Measurements from ENCODE around the gene GRIA1.
A peak's percentile ranks its signal among the peaks of the same experiment; 100 is the strongest.

The GRIA1 gene

DNA sequence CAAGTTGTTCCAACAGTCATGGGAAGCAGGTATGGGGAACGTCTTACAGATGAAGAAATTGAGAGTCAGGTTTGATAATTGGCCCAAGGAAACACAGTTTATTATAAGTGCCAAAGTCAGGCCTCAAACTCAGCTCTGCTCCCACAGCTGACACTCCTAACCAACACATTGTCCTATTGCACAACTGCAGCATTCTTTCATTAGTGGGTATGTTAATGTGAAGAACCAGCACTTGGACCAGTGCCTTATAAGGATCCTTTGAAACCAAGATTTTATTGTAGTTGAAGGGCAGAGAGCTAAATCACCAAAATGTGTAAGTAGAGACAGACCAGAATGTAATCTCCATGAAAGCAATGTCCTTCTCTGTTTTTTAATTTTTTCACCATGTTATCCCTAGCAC is 56.1 kb downstream of the GRIA1 start:
- no peak for DNase-seq (ENCODE audit: low spot score)

DNA sequence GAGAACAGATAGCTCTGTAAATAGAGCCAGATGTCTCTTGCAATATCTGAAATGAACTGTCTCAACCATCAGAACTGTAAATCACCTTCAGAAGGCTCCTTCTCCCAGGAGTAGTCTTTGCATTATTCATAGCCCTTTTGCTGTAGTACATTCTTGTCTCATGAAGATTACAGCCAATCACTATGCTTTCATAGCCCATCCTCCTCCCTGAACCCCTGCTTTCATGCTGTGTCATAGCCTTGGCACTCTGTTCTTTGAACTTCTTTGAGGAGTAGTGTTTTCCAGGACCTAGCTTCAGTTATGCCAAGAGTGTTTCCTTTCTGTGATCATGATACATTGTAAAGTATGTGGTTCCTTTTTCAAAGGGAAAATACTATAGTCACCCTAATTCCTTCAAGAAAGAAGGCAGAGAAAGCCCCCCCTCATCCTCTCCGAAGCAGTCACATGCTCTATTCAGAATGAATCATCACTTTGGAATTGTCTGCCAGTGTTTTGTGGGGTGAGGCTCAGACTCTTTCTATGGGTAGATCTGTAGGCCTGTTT is 61.1 kb downstream of the GRIA1 start:
- peak; percentile 30 for DNase-seq (ENCODE audit: low spot score)

DNA sequence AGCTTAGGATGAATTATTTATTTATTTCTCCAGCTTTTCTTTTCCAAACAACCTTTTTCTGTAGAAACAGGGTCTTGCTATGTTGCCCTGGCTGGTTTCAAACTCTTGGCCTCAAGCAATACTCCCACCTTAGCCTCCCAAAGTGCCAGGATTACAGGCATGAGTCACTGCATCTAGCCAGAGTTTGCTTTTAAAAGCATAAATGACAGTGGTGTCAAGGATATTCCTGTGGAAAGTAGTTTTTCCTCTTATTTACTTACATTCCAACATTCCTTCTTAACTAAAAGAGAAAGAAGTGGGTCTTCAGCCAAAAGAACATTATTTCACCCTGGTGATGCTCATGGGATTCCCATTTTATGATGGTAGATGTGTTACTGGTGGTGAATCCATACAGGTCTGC is 62.4 kb downstream of the GRIA1 start:
- DNase-seq (ENCODE audit: low spot score) = no peak

DNA sequence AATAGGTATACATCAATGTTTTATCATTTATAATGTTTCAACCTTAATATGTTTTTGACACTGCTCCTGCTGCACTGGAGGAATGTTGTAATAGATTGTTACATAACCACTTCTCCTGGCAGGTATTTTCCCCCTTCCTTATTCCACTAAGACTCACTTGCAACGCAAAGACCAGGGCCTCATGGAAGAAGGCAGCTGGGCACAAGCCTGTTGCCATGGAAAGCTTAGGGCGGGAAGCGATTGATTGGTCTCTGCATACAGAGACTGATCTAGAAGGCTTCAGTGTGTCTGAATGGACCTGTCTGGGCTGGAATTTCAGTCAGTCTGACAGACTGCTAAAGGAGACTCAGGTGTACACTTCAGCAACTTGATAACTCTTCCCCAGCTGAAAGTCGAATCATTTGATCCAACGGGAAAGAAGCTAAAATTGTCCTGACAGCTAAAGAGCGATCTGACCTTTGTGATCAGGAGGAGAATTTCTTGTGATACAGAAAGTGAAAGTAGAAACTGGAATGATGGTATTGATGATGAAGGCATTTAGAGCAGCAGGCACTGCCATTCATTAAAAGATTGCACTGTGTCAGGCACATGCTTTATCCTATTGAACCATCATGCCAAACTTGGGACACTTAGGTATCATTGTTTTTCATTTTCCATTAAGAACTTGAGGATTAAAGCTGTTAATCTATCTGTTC is 65.1 kb downstream of the GRIA1 start:
- no peak for DNase-seq (ENCODE audit: low spot score)

DNA sequence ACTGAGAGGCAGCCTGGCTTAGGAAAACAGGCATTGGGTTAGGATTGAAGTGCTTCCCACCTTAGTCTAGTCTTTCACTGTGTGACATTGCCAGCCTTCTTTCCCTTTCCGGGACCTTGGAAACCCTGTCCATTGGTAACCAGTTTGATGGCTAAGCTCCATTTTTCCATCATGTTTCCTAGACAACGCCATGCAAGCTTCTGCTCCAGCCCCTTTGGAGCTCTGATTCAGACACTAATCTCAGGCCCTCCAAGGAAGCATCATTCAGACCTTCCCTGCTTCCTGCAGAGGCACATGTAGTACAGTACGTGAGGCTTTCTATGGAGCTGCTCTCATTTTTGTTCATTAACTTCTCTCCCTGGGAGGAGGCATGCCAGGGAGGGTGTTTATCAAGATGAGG is 68.5 kb downstream of the GRIA1 start:
- peak; percentile 26 for DNase-seq (ENCODE audit: low spot score)

DNA sequence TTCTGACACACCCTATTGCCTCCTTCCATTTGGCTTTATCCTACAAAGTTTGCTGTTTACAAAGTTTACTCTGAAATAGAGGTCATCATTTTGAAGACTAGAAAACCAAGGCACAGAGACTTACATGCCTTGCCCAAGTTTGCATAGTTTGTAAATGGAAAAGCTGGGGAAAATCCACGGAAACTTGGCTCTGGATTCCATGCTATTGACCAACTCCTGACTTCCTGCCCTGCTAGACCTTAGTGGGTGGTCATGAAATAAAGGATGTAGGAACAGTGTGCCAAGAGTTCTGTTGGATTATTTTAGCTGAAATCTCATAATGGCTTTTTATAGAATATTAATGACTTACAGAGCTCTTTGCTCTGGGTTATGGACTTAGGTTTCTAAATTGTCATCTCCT is 69.5 kb downstream of the GRIA1 start:
- DNase-seq (ENCODE audit: low spot score) = no peak

DNA sequence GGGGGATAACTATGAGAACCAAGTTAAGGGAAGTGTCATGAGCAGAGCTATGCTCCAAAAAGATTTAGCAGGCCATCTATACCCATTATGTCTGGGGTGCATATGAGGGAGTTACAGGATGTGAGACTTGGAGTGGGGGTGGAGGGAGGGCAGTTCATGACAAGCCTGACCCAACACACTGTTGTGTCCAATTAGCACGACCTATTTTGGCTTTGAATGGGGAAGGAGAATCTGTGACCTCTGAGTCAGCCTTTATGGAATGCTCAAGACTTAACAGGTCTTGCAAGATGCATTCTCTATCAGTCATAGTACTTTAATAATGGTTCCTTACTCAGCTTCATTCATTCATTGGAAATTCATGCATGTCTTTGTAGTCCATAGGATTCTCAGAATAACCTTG is 71.7 kb downstream of the GRIA1 start:
- DNase-seq (ENCODE audit: low spot score) = no peak

DNA sequence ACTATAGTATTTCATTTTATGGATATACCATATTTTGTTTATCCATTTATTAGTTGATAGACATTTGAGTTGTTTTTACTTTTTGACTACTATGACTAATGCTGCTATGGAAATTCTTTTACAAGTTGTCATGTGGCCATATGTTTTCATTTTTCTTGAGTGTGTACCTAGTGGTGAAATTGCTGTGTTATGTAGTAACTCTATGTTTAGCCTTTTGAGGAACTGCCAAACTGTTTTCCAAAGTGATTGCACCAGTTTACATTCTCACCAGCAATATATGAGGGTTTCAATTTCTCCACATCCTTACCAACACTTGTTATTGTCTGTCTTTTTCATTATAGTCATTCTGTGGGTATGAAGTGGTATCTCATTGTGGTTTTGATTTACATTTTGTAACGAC is 75.4 kb downstream of the GRIA1 start:
- no peak for DNase-seq (ENCODE audit: low spot score)

DNA sequence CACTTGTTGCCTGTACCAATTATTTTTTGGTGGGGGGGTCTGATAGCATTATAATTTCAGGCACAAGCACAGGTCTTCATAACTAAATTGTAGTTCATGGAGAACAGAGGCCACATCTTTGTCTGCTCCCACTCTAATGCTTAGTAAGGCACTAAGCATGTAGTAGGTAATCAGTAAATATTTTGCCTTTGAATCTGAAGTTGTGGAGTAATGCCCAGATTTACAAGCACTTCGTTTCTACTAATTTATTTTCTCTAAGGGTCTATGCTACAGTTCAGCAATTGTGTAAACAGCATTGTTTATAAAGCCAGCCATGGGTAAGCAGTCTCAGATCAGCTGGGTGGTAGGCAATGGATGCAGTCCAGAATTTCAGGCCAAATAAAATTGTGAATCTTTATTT is 78.6 kb downstream of the GRIA1 start:
- DNase-seq (ENCODE audit: low spot score) = no peak

DNA sequence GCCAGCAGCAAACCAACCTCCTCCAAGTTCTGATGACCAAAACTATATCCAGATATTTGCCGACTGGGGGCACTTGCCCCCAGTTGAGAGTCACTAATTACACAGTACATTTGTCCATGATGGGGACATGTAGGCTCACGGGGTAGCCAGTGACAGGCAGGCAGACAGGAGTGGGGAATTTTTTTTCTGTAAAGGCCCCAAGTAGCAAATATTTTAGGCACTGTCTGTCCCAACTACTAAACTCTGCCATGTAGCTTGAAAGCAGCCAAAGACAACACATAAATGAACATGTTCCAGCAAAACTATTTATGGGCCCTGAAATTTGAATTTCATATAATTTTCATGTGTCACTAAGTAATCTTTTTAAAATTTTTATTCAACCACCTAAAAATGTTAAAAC is 80.7 kb downstream of the GRIA1 start:
- DNase-seq (ENCODE audit: low spot score) = no peak

DNA sequence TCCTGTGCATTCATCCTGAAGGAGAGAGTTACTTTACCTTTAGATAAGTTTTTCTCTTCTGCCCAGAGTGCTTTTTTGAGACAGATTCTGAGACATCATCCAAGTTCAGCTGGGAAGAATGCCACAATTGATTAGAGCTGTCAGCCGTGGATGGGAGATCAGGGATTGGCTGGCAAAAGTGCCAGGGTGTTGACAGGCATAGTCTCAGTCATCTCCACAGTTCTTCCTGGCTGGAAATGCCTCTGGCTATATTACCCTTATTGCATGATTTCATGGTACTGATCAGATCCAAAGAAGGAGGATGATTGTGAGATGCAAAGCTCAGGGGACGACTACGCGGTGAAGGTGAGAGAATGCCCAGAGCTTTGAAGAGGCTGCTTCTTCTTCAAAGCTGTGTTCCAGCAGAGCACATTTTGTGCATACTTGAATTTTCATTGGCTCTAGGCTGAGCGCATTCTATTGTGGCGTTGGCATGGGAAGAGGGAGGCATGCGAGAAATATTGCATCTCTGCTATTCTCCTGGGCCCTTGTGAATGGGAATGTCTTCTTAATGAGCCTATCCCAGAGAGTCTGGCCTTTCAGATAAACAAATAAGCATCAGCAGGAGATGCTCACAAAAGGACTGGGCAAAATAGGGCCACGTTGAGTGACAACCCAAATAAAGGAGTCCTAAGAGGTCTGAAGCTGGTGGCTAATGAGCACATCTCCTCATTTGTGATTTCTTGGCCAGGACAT is 82.1 kb downstream of the GRIA1 start:
- DNase-seq (ENCODE audit: low spot score) = peak; percentile 55

DNA sequence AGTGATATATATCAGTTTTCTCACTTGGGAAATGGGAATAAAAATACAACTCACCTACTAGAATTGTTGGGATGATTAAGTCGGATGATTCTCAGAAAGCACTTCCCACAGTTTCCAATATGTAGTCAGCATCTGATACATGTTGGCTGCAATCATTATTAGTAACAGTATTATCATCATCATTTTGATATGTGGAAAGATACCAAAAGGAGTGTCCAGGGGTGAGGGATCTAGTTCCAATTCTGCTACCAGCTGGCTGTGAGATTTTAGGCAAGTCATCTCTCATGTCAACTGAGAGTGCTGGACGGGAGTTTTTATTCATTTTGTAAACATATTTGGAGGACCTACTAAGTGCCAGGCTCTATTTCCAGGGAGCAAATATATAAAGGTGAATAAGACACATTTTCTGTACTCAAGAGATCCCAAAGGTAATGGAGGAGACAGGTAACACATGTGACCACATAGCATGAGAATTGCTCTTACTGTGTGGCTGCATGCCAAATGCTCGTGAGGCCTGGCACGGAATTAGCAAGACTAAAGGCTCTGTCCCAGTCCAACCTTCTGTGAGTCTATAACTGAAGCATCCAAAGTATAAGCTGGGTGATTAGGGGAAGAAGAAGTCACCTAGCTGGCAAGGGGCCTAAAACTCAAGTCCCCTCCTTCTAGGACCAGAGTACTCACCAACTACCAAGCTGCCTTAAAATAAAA is 83.0 kb downstream of the GRIA1 start:
- no peak for DNase-seq (ENCODE audit: low spot score)

DNA sequence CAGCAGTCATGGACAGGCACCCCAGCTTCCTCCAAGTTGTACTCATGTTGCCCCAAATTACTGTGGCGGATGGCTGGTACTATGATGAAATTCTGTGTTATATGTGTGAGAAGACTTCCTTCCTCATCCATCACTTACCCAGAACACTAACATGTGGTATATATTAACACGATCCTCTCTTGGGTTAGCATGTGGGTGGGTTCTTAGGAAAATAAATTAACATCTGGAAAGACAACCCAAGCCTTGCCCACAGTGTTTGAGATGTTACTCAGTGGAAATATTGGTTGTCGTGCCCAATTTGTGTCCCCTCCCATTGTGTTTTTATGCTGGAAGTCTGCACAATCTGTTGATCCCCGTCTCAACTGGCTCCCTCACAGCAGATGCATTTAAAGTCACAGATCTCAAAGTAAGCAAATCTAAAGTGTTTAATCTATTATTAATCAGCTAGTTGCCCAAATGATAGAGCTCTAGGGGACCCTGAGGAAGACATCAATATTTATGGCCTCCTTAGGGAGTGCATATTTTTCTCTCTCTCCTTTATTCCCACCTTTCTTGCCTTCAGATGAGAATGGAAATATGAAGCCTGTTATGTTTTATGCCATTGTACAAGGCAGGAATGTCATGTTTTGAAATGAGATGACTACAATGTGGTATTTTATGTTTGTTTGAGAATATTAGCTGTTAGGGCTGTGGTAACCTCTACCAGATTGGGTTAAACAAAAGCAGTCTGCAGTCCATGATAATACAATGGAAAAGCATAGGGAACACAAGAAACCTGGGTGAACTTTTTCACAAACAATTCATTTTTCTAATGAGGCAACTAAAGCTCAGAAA is 93.9 kb downstream of the GRIA1 start:
- DNase-seq (ENCODE audit: low spot score) = no peak

DNA sequence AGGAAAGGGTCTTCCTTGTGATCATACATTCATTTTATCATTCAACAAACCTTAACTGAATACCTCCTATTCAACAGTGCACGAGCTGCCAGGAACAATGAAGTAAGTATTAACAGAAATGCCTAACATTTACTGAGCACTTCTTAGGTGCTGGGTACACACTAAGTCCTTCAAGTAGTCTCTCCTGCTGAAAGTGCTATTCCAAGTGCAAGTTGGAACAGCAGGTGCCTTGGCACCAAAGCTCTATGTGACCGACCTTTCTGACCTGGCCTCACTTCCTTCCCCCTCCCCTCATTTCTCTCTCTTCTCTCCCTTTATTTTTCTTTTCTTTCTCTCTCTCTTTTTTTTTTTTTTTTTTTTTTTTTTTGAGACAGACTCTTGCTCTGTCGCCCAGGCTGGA is 94.5 kb downstream of the GRIA1 start:
- DNase-seq (ENCODE audit: low spot score) = no peak

DNA sequence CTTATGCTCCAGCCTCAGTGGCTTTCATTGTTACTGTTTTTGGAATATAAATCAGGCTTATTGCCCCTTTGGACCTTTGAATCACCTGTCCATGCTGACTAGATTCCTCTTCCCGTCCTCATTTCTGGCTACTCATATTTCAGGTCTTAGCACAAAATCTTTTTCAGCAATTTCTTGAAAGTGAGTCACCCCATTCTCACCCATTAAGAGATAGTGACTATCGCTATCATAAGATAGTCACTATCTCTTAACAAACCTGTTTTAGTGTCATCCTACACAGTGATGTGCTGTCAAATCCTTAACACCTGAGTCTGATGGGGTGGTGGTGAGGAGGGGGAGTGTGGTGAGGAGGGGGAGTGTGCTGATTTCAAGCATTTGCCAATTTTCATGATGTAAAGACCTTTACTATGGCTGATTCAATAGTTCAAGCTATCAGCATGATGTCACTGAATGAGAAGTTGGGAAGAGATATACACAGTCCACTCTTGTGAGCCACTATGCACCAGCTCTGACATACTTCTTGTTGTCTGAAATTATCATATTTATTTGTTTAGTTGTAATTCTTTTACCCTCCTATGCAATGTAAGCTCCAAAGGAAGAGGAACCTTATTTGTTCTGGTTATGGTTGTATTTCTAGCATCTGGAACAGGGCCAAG is 95.3 kb downstream of the GRIA1 start:
- no peak for DNase-seq (ENCODE audit: low spot score)

DNA sequence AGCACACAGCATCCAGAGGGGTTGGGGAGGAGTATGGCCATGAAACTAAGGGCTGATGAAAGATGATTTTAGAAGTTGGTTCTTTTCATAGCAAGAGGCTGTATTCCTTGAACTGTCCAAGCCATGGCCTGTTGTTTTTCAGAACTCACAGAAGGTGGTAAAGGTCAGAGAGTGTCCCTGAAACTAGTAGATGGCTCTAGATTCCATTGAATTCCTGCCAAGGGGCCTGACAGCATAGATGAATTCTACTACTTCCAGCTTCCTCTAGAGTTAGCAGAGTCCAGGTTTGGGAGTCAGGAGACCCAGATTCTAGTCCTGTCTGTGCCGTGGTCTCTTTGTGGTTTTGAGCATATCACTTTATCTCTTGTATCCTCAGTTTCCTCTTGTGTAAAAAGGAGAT is 101.6 kb downstream of the GRIA1 start:
- DNase-seq (ENCODE audit: low spot score) = no peak

DNA sequence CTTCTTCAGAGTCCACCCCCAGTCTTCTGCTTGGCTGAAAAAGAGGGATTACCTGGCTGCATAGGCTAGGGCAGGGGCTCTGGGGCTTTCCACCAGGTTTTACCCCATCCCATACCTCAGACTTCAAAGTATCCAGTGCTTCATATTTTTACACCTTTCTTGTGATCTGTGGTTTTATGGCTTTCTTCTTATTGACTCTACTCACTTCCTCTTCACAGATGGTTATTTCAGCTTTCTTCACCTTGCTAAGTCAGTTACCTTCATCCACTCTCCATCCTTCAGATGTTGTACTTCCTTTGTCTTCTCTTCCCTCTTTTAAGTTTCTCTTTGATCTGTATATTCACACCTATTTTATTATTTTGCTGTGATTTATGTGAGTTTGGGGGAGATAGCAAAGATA is 104.3 kb downstream of the GRIA1 start:
- DNase-seq (ENCODE audit: low spot score) = no peak

DNA sequence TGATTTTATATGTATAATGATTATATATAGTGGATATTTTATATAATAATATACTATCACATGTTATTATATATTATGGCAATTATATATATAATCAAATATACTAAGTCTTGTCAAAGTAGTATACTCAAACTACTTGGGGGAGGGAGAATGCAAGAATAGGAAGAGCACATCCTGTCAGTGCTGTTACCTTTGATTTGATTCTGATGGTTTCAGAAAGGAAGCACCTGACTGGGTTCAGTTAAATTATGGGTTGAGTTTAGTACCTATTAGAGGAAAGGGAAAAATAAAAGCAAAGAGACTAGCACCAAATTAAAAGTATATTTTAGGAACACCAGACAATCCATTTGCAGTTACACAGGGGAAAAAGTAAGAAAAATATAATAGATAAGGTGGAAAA is 107.6 kb downstream of the GRIA1 start:
- no peak for DNase-seq (ENCODE audit: low spot score)

DNA sequence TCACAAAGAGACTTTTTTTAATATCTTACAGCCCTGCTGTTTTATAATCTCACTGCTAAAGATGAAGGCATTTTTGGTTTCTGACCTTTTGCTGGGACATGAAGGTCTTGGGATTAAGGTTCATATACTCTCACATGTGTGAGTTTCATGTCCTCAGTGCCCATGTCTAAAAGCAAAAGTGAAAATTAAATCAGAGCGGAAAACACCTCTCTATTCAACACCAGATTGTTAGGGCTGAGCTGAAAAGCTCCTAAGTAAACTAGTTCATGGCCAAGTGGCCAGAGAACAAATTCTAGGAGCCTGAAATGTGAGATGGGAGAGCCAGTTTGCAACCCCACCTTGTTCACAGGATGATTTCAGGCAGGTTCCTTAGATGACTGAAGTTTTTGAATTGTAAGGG is 110.9 kb downstream of the GRIA1 start:
- no peak for DNase-seq (ENCODE audit: low spot score)

DNA sequence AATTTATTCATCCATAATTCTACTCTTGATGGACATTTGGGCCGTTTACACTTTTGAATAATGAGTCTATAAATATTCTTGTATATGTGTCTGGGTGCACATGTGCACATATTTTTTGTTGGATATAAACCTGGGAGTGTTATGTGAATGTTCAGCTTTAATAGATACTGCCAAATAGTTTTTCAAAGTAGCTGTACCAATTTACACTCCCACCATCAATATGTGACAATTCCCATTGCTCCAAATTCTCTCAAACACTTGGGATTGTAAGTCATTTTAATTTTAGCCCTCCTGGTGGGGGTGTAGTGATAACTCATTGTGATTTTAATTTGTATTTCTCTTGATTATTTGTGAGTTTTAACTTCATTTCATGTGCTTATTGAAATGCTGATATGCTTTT is 114.9 kb downstream of the GRIA1 start:
- peak; percentile 50 for DNase-seq (ENCODE audit: low spot score)

DNA sequence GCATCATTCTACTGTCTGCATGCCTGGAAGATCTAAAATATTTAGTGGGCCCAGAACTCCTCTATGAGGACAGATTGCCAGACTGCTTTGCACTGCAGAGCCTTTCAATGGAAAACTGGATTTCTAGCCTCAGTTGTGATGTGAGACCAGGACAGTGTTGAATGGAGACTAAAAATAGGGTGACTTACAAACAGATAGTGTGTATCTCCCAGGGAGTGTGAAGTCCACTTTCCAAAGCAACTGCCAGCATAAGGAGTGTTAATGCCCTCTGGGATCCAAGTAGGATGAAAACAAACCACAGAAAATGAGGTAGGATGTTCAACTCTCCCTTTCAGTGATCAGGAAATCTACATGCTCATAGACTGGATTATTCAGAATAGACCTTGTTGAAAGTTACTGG is 119.5 kb downstream of the GRIA1 start:
- no peak for DNase-seq (ENCODE audit: low spot score)

DNA sequence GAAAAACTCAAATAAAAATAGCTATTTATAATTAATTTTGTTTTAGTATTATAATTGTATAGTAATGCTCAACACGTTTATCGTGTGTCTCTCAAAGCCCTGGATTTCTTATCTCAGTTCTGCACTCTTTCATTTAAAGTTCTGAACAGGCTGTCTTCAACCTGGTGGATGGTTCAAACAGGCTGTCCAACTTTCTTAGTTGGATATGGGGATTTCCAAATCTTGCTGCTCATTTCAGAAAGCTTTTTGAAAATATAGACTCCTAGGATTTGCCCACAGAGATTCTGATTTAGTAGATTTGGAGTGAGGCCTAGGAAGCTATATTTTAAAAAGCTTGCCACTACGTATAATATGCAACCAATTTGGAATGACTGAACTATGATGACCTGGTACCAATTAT is 120.3 kb downstream of the GRIA1 start:
- no peak for DNase-seq (ENCODE audit: low spot score)
